ENCODE measurements around the gene SNX10. TPM values are rescaled to one million over a fixed set of nuclear protein-coding genes. Genes with fewer than 3 reads are reported as not detected.

SNX10 gene
- total RNA-seq, 1 donor from 2014 or later: 5.2 TPM

GRCh38 chr7:26385240-26385639 is 93.6 kb downstream of the SNX10 start:
- intact Hi-C loops (cut with DNase I): no loop called here
- Histone ChIP-seq H3K36me3 (no peaks in the 10 kb centered on the region), H3K27me3 (no peaks in the 10 kb centered on the region)

GRCh38 chr7:26387731-26388130 is 96.1 kb downstream of the SNX10 start:
- DNase-seq (ENCODE audit: extremely low spot score in 2 of 2): no peak
- intact Hi-C loops (cut with DNase I): no loop called here
- H3K36me3 ChIP-seq: no peaks in the 10 kb centered on the region

More at GRCh38 chr7:26385240-26385639, 93.6 kb downstream of the SNX10 start:
- DNase-seq (ENCODE audit: extremely low spot score in 2 of 2): no peak
- Histone ChIP-seq H3K4me1 (no peaks in the 10 kb centered on the region), H3K9me3 (no peaks in the 10 kb centered on the region), H3K27ac (no peak overlapping the region), H3K4me3 (no peak overlapping the region)
- TF ChIP-seq CTCF (IDR thresholded peaks at IDR 0.05) (no peak), POLR2AphosphoS5 (IDR thresholded peaks at IDR 0.05; ENCODE audit: insufficient read depth in 1 of 2, low read depth in 1 of 2) (no peak), POLR2A (IDR thresholded peaks at IDR 0.05) (no peak)

GRCh38 chr7:26388256-26388655 is 96.6 kb downstream of the SNX10 start:
- Histone ChIP-seq H3K4me1 (no peaks in the 10 kb centered on the region), H3K4me3 (no peak overlapping the region), H3K27me3 (no peaks in the 10 kb centered on the region), H3K9me3 (no peaks in the 10 kb centered on the region), H3K27ac (no peak overlapping the region), H3K36me3 (no peaks in the 10 kb centered on the region)
- no peak for DNase-seq (ENCODE audit: extremely low spot score in 2 of 2)
- no peak for TF ChIP-seq POLR2A (IDR thresholded peaks at IDR 0.05)
- no peak for TF ChIP-seq CTCF (IDR thresholded peaks at IDR 0.05)
- TF ChIP-seq POLR2AphosphoS5 (IDR thresholded peaks at IDR 0.05; ENCODE audit: insufficient read depth in 1 of 2, low read depth in 1 of 2): no peak
- intact Hi-C loops (cut with DNase I): no loop called here

More at GRCh38 chr7:26387731-26388130, 96.1 kb downstream of the SNX10 start:
- Histone ChIP-seq H3K27me3 (no peaks in the 10 kb centered on the region), H3K9me3 (no peaks in the 10 kb centered on the region), H3K4me1 (no peaks in the 10 kb centered on the region), H3K4me3 (no peak overlapping the region), H3K27ac (no peak overlapping the region)
- no peak for TF ChIP-seq CTCF (IDR thresholded peaks at IDR 0.05)
- no peak for TF ChIP-seq POLR2A (IDR thresholded peaks at IDR 0.05)
- no peak for TF ChIP-seq POLR2AphosphoS5 (IDR thresholded peaks at IDR 0.05; ENCODE audit: insufficient read depth in 1 of 2, low read depth in 1 of 2)

GRCh38 chr7:26390016-26390415 is 98.4 kb downstream of the SNX10 start:
- TF ChIP-seq POLR2A (IDR thresholded peaks at IDR 0.05) (no peak), POLR2AphosphoS5 (IDR thresholded peaks at IDR 0.05; ENCODE audit: insufficient read depth in 1 of 2, low read depth in 1 of 2) (no peak), CTCF (IDR thresholded peaks at IDR 0.05) (no peak)
- DNase-seq (ENCODE audit: extremely low spot score in 2 of 2): no peak
- no peak overlapping the region for H3K4me3 ChIP-seq
- no peak overlapping the region for H3K27ac ChIP-seq
- no peaks in the 10 kb centered on the region for H3K4me1 ChIP-seq
- H3K9me3 ChIP-seq: no peaks in the 10 kb centered on the region
- H3K36me3 ChIP-seq: no peaks in the 10 kb centered on the region
- no peaks in the 10 kb centered on the region for H3K27me3 ChIP-seq
- intact Hi-C loops (cut with DNase I): no loop called here

GRCh38 chr7:26393818-26394217 is 102.2 kb downstream of the SNX10 start:
- Histone ChIP-seq H3K27me3 (no peaks in the 10 kb centered on the region), H3K27ac (no peak overlapping the region), H3K9me3 (no peaks in the 10 kb centered on the region), H3K36me3 (no peaks in the 10 kb centered on the region), H3K4me3 (no peak overlapping the region), H3K4me1 (peaks cover 7% of the 10 kb centered on the region)
- intact Hi-C loops (cut with DNase I): no loop called here
- TF ChIP-seq CTCF (IDR thresholded peaks at IDR 0.05) (no peak), POLR2AphosphoS5 (IDR thresholded peaks at IDR 0.05; ENCODE audit: insufficient read depth in 1 of 2, low read depth in 1 of 2) (no peak)
- DNase-seq (ENCODE audit: extremely low spot score in 2 of 2): no peak
